ENCODE data around the gene CCDC137.

CCDC137 gene

DNA sequence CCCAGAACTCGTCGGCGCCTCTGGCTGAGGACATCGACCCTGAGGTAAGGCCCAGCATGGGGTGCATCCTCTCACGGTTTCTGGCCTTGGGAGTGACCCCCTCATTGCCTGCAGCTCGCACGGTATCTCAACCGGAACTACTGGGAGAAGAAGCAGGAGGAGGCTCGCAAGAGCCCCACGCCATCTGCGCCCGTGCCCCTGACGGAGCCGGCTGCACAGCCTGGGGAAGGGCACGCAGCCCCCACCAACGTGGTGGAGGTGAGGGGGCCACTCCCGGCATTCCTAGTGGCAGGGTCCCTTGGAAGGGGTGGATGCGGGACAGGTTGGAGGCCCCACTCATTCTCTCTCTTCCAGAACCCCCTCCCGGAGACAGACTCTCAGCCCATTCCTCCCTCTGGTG, 28.3 kb downstream of the CCDC137 start:
- no peaks in the 10 kb centered on the region for H4K20me1 ChIP-seq (ENCODE audit: insufficient read depth, low read length)
- no peaks in the 10 kb centered on the region for H3K27me3 ChIP-seq (ENCODE audit: insufficient read depth, low read length)
- no peak overlapping the region for H3K9ac ChIP-seq (ENCODE audit: low read length)
- H3F3A ChIP-seq (ENCODE audit: insufficient read depth, low read length) = no peaks in the 10 kb centered on the region
- H3K4me1 ChIP-seq (ENCODE audit: insufficient read depth, low read length, severe bottlenecking) = no peaks in the 10 kb centered on the region
- H3K4me2 ChIP-seq (ENCODE audit: low read length) = no peak overlapping the region
- H2AFZ ChIP-seq (ENCODE audit: low read length) = no peak overlapping the region
- no peak for TF ChIP-seq EZH2 (IDR thresholded peaks at IDR 0.05; ENCODE audit: borderline replicate concordance, low read length)
- TF ChIP-seq, protein P1, sequence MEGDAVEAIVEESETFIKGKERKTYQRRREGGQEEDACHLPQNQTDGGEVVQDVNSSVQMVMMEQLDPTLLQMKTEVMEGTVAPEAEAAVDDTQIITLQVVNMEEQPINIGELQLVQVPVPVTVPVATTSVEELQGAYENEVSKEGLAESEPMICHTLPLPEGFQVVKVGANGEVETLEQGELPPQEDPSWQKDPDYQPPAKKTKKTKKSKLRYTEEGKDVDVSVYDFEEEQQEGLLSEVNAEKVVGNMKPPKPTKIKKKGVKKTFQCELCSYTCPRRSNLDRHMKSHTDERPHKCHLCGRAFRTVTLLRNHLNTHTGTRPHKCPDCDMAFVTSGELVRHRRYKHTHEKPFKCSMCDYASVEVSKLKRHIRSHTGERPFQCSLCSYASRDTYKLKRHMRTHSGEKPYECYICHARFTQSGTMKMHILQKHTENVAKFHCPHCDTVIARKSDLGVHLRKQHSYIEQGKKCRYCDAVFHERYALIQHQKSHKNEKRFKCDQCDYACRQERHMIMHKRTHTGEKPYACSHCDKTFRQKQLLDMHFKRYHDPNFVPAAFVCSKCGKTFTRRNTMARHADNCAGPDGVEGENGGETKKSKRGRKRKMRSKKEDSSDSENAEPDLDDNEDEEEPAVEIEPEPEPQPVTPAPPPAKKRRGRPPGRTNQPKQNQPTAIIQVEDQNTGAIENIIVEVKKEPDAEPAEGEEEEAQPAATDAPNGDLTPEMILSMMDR (IDR thresholded peaks at IDR 0.05; ENCODE audit: low read length) = no peak
- no peaks in the 10 kb centered on the region for H3K9me2 ChIP-seq (ENCODE audit: low read depth, low read length)
- no peak overlapping the region for H3K4me3 ChIP-seq (ENCODE audit: low read depth, low read length, poor library complexity, severe bottlenecking)
- no peaks in the 10 kb centered on the region for H3K79me2 ChIP-seq (ENCODE audit: insufficient read depth, low read length)
- H3K36me3 ChIP-seq (ENCODE audit: insufficient read depth, low read length) = peaks cover 95% of the 10 kb centered on the region
- H3K9me3 ChIP-seq (ENCODE audit: low read length) = no peaks in the 10 kb centered on the region
- H3K27ac ChIP-seq (ENCODE audit: low read depth, low read length, poor library complexity, severe bottlenecking) = no peak overlapping the region

DNA sequence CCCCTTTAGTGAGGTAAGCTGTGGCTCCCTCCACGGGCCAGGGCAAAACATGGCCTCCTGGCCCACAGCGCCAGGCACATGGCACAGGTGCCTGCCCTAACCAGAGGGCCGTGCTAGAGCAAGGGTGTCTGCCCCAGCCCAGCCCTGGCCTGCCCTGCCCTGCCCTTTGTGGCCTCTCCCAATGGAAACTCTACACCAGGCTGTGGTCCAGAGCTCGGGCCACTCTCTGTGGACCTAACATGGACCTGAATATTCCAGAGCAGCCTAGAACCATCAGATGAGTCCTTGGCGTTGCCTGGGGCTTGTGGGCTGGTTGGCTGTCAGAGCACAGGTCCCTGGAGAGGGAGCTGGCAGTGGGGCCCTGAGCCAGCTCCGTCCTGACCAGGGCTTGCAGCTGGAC, 28.7 kb downstream of the CCDC137 start:
- no peak overlapping the region for H3K9ac ChIP-seq (ENCODE audit: low read length)
- H3K36me3 ChIP-seq (ENCODE audit: insufficient read depth, low read length) = peaks cover 93% of the 10 kb centered on the region
- no peak overlapping the region for H2AFZ ChIP-seq (ENCODE audit: low read length)
- H3F3A ChIP-seq (ENCODE audit: insufficient read depth, low read length) = no peaks in the 10 kb centered on the region
- H4K20me1 ChIP-seq (ENCODE audit: insufficient read depth, low read length) = no peaks in the 10 kb centered on the region
- TF ChIP-seq, protein P1 (IDR thresholded peaks at IDR 0.05; ENCODE audit: low read length) = no peak
- TF ChIP-seq EZH2 (IDR thresholded peaks at IDR 0.05; ENCODE audit: borderline replicate concordance, low read length) = no peak
- no peaks in the 10 kb centered on the region for H3K27me3 ChIP-seq (ENCODE audit: insufficient read depth, low read length)
- H3K79me2 ChIP-seq (ENCODE audit: insufficient read depth, low read length) = no peaks in the 10 kb centered on the region
- H3K27ac ChIP-seq (ENCODE audit: low read depth, low read length, poor library complexity, severe bottlenecking) = no peak overlapping the region
- no peaks in the 10 kb centered on the region for H3K9me3 ChIP-seq (ENCODE audit: low read length)
- no peaks in the 10 kb centered on the region for H3K9me2 ChIP-seq (ENCODE audit: low read depth, low read length)
- no peaks in the 10 kb centered on the region for H3K4me1 ChIP-seq (ENCODE audit: insufficient read depth, low read length, severe bottlenecking)
- no peak overlapping the region for H3K4me3 ChIP-seq (ENCODE audit: low read depth, low read length, poor library complexity, severe bottlenecking)
- no peak overlapping the region for H3K4me2 ChIP-seq (ENCODE audit: low read length)

DNA sequence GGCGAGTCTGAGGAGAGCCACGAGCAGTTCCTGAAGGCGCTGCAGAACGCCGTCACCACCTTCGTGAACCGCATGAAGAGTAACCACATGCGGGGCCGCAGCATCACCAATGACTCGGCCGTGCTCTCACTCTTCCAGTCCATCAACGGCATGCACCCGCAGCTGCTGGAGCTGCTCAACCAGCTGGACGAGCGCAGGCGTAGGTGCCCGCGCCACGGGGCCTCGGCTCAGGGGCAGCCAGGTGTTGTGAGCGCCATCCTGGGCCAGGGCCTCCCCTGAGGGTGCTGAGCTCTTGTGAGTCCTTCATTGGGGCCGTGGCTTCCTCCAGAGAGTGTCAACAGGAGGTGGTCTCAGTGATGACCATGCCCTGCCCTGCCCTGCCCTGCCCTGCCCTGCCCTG, 29.3 kb downstream of the CCDC137 start:
- Histone ChIP-seq H3K9me3 (ENCODE audit: low read length) (no peaks in the 10 kb centered on the region), H3K27me3 (ENCODE audit: insufficient read depth, low read length) (no peaks in the 10 kb centered on the region), H3K9ac (ENCODE audit: low read length) (no peak overlapping the region), H3K4me1 (ENCODE audit: insufficient read depth, low read length, severe bottlenecking) (peaks cover 4% of the 10 kb centered on the region), H3F3A (ENCODE audit: insufficient read depth, low read length) (no peaks in the 10 kb centered on the region), H3K9me2 (ENCODE audit: low read depth, low read length) (no peaks in the 10 kb centered on the region), H3K4me3 (ENCODE audit: low read depth, low read length, poor library complexity, severe bottlenecking) (no peak overlapping the region), H2AFZ (ENCODE audit: low read length) (no peak overlapping the region), H3K79me2 (ENCODE audit: insufficient read depth, low read length) (no peaks in the 10 kb centered on the region), H3K36me3 (ENCODE audit: insufficient read depth, low read length) (peaks cover 90% of the 10 kb centered on the region), H3K4me2 (ENCODE audit: low read length) (no peak overlapping the region), H3K27ac (ENCODE audit: low read depth, low read length, poor library complexity, severe bottlenecking) (no peak overlapping the region), H4K20me1 (ENCODE audit: insufficient read depth, low read length) (no peaks in the 10 kb centered on the region)
- TF ChIP-seq, protein P1 (IDR thresholded peaks at IDR 0.05; ENCODE audit: low read length) = no peak
- no peak for TF ChIP-seq EZH2 (IDR thresholded peaks at IDR 0.05; ENCODE audit: borderline replicate concordance, low read length)
